GM18519 (cell line): ENCODE data around the gene DCLK1.

Experiments used
- ATAC-seq: cut with Tn5 transposase; IDR thresholded peaks from one replicate; pipeline ENCODE4 v1.9.1; 2021; ENCODE audit warnings: mild to moderate bottlenecking, moderate library complexity; ENCODE audit not compliant: unreplicated experiment, low FRiP score

DCLK1 gene

GRCh38 chr13:35727881-35728280 is 403.3 kb downstream of the DCLK1 start:
- ATAC-seq = no peak

GRCh38 chr13:35724446-35724845 is 406.7 kb downstream of the DCLK1 start:
- no peak for ATAC-seq

GRCh38 chr13:35723821-35724220 is 407.4 kb downstream of the DCLK1 start:
- ATAC-seq = no peak

DNA sequence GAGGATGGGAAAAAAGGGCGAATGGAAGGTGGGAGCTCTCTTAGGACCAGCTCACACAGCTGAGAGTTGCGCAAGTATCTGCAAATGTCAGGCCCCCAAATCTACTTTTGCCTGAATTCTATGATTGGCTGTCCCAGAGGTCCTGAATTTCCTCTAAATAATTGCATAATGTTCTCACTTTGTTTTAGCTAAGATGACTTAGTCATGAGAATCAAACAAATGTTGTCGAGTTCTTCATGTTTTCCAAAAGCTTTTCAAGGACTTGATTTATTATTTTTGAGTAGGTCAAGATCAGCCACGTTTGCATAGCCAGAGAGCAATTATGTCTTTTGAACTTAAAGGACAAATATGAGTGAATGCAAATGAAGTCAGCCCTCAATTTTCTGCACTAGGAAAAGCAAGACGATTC is 408.1 kb downstream of the DCLK1 start:
- ATAC-seq = no peak

DNA sequence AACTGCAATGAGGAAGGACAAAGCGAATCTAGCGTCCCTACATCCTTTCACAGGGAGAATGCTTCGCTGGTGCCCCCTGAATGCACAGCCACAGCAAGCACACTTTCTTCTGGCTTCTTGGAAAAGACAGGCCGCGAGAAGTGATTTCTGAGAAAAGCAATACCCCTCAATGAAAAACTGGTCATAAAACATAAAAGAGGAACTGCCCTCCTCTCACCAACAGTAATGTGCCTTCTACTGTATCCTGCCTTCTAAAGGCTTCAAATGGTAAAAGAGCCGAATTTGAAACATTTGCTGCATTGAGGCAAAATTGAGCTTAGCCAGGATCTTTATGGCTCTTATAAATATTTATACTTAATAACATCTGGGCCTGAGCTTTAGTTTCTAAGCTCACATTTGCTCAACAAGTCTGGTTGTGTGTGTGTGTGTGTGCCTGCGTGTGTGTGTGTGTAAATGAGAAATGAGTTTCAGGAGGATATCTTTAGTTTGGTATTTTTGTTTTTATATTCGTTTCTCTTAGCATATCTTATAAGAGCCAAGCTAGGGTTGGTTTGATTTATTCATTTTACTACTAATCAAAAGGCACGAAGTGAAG is 408.6 kb downstream of the DCLK1 start:
- ATAC-seq = no peak

- ATAC-seq = no peak
Observed at GRCh38 chr13:35720690-35721554, 410.3 kb downstream of the DCLK1 start.

DNA sequence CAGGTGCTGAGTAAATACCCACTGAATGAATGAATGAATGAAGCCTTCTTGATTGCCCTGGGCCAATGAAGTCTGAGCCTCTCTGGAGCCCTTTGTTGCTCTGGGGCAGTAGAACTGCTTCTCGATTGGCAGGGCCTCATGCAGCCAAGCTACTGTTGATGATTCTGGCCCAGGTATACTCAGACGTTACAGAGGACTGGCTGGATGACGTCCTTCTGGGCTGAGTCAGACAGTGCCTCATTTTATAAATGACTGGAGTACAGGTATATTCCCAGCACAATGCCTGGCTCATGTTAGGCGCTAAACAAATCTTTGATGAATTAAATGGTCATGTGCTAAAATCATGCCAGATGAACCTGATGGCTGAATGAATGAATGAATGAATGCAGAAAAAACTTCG is 410.9 kb downstream of the DCLK1 start:
- ATAC-seq = no peak
